ENCODE data around the gene CRAMP1. TPM values are rescaled to one million over a fixed set of nuclear protein-coding genes. Genes with fewer than 3 reads are reported as not detected.

CRAMP1 gene
- total and polyA plus RNA-seq, 2 donors from 2014 or later: 2.9 to 20.0 TPM

DNA sequence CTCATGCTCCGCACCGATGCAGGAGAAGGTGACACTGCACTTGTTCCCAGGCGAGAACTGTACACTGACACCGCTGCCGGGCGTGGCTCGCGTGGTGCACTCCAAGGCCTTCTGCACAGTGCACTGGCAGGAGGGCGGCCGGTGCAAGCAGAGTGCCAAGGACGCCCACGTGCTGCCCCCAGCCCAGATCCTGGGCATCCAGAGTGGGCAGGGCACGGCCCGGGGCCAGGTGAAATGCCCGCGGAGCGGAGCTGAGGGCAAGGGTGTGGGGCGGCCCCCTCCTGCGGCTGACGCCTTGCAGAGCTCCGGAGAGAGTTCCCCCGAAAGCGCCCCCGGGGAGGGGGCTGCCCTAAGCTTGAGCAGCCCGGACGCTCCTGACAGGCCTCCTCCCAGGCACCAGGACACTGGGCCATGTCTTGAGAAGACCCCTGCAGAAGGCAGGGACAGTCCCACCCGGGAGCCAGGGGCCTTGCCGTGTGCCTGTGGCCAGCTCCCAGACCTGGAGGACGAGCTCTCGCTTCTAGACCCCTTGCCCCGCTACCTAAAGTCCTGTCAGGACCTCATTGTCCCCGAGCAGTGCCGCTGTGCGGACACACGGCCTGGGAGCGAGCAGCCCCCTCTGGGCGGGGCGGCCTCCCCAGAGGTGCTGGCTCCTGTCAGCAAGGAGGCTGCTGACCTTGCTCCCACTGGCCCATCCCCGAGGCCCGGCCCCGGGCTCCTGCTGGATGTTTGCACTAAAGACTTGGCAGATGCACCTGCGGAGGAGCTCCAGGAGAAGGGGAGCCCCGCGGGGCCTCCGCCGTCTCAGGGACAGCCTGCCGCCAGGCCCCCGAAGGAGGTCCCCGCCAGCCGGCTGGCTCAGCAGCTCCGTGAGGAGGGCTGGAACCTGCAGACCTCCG, 44.0 kb downstream of the CRAMP1 start:
- no peak overlapping the region for H3K4me3 ChIP-seq (ENCODE audit: low read length in 3 of 3)
- peak in 1 of 5 donors; percentile 59 for DNase-seq
- TF ChIP-seq, protein P1, sequence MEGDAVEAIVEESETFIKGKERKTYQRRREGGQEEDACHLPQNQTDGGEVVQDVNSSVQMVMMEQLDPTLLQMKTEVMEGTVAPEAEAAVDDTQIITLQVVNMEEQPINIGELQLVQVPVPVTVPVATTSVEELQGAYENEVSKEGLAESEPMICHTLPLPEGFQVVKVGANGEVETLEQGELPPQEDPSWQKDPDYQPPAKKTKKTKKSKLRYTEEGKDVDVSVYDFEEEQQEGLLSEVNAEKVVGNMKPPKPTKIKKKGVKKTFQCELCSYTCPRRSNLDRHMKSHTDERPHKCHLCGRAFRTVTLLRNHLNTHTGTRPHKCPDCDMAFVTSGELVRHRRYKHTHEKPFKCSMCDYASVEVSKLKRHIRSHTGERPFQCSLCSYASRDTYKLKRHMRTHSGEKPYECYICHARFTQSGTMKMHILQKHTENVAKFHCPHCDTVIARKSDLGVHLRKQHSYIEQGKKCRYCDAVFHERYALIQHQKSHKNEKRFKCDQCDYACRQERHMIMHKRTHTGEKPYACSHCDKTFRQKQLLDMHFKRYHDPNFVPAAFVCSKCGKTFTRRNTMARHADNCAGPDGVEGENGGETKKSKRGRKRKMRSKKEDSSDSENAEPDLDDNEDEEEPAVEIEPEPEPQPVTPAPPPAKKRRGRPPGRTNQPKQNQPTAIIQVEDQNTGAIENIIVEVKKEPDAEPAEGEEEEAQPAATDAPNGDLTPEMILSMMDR (IDR thresholded peaks at IDR 0.05; ENCODE audit: borderline replicate concordance, extremely low read depth, insufficient read depth): no peak
- no peak for FAIRE-seq
- H3K9ac ChIP-seq (ENCODE audit: low read length in 3 of 3): no peak overlapping the region
- peaks cover 5 to 49% (median 24%) of the 10 kb centered on the region in 3 donors for H3K36me3 ChIP-seq (ENCODE audit: control insufficient read depth in 2 of 3, insufficient read depth in 3 of 3, low read length in 3 of 3)
- no peaks in the 10 kb centered on the region for H3K27me3 ChIP-seq (ENCODE audit: control insufficient read depth, insufficient read depth, low read length)
- no peak overlapping the region for H3K27ac ChIP-seq (ENCODE audit: low read depth in 2 of 2, low read length in 2 of 2)
- no peaks in the 10 kb centered on the region for H3K9me3 ChIP-seq (ENCODE audit: control insufficient read depth in 2 of 3, insufficient read depth in 1 of 3, low read length in 3 of 3)
- intact Hi-C loops (cut with DNase I): no loop called here
- H3K4me1 ChIP-seq (ENCODE audit: control insufficient read depth in 2 of 3, insufficient read depth in 2 of 3, low read depth in 1 of 3, low read length in 3 of 3): no peaks in the 10 kb centered on the region

DNA sequence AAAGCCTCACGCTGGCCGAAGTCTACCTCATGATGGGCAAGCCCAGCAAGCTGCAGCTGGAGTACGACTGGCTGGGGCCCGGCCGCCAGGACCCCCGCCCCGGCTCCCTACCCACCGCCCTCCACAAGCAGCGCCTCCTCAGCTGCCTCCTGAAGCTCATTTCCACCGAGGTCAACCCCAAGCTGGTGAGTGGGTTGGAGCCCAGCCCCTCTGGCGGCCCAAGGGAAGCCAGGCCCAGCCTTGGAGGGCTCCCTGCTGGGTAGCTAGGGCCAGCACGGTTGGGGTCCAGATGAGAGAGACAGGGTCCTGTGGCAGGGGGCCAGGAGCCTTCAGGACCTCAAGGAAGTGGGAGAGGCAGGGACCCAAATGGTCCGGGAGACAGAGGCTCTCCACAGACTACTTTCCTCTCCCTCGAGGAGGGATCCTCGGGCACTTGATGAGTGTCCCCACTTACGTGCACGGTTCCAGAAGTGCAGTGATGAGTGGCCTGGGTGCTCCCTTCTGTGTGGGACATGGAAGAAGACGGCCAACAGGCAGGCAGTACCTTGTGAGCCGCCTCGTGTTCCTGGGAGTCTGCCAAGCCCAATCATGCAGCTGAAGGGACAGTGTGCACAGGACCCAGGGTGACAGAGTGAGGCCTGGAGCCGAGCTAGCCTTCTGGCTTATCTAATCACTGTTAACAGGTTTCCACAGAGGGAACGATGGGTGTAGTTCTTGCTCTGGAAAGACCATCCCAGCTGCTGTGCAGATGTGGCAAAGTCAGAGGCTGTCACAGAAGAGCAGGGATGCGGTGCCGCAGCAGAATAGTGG, 44.9 kb downstream of the CRAMP1 start:
- no peak overlapping the region for H3K4me3 ChIP-seq (ENCODE audit: low read length in 3 of 3)
- intact Hi-C loops (cut with DNase I): no loop called here
- peaks cover 0 to 44% (median 22%) of the 10 kb centered on the region in 3 donors for H3K36me3 ChIP-seq (ENCODE audit: control insufficient read depth in 2 of 3, insufficient read depth in 3 of 3, low read length in 3 of 3)
- TF ChIP-seq, protein P1 (IDR thresholded peaks at IDR 0.05; ENCODE audit: borderline replicate concordance, extremely low read depth, insufficient read depth): no peak
- DNase-seq: no peak
- no peak for FAIRE-seq
- H3K9ac ChIP-seq (ENCODE audit: low read length in 3 of 3): no peak overlapping the region
- no peaks in the 10 kb centered on the region for H3K9me3 ChIP-seq (ENCODE audit: control insufficient read depth in 2 of 3, insufficient read depth in 1 of 3, low read length in 3 of 3)
- no peaks in the 10 kb centered on the region for H3K4me1 ChIP-seq (ENCODE audit: control insufficient read depth in 2 of 3, insufficient read depth in 2 of 3, low read depth in 1 of 3, low read length in 3 of 3)
- H3K27me3 ChIP-seq (ENCODE audit: control insufficient read depth, insufficient read depth, low read length): no peaks in the 10 kb centered on the region
- no peak overlapping the region for H3K27ac ChIP-seq (ENCODE audit: low read depth in 2 of 2, low read length in 2 of 2)

DNA sequence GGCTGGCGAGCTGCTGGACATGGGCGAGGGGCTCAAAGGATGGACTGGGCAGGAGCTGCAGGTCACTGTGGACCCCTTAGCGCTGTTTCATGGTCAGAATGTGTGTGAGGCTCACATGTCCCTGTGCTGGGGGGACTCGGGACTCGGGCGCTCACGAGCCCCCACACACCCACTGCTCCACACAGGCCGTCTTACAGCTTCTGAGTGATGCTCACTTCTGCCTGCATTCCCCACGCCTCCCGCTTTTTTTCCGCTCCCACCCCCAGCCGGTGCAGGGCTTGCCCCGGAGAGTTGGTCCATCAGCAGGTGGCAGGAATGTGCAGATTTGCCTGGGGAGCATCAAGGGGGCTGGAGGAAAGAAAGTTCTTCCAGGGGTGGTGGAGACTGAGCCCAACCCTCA, 45.7 kb downstream of the CRAMP1 start:
- Histone ChIP-seq H3K4me3 (ENCODE audit: low read length in 3 of 3) (no peak overlapping the region), H3K27ac (ENCODE audit: low read depth in 2 of 2, low read length in 2 of 2) (no peak overlapping the region), H3K9ac (ENCODE audit: low read length in 3 of 3) (no peak overlapping the region), H3K36me3 (ENCODE audit: control insufficient read depth in 2 of 3, insufficient read depth in 3 of 3, low read length in 3 of 3) (peaks cover 0 to 46% (median 24%) of the 10 kb centered on the region in 3 donors), H3K4me1 (ENCODE audit: control insufficient read depth in 2 of 3, insufficient read depth in 2 of 3, low read depth in 1 of 3, low read length in 3 of 3) (no peaks in the 10 kb centered on the region), H3K27me3 (ENCODE audit: control insufficient read depth, insufficient read depth, low read length) (no peaks in the 10 kb centered on the region), H3K9me3 (ENCODE audit: control insufficient read depth in 2 of 3, insufficient read depth in 1 of 3, low read length in 3 of 3) (no peaks in the 10 kb centered on the region)
- FAIRE-seq (no peak), DNase-seq (no peak)
- TF ChIP-seq, protein P1 (IDR thresholded peaks at IDR 0.05; ENCODE audit: borderline replicate concordance, extremely low read depth, insufficient read depth): no peak
- intact Hi-C loops (cut with DNase I): no loop called here

Data from kidney (tissue), 14 donors.